Pons (tissue), 1 donor: Measurements from ENCODE around the gene ST8SIA3.
"Not testable (repeated sequence)": the region's sequence is repeated elsewhere in the genome, so short reads cannot be mapped to it uniquely, and the experiment has no call there.

Experiments used
- DNase-seq: peaks from one replicate; pipeline ENCODE4 v3.0.0-alpha.2; 2016; ENCODE audit warnings: low spot score

The ST8SIA3 gene

DNA sequence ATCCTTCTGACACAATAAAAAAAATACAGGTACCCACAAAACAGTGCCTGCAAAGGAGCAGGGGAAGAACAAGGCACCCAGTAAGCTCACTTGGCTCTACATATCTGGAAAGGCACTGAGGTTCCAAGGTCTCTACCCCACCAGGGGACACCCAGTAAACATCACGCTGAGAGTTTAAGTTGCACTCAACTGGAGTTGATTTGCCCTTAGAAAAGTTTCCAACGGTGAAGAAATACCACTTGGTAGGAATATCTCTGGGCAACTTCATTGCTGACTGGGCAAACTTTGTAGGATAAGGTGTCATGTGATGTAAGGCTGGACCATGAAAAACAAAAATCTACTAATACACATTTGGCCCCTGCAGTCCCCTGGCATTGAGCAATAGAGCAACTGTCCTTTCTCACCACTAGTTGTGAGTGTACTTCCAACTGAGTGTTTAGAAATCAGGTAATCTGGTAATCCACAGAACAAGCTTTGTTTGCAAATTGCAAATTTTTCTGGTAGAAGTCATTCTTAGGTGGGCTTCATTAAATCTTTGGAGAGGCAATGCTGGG is 14.2 kb downstream of the ST8SIA3 start:
- no peak for DNase-seq

DNA sequence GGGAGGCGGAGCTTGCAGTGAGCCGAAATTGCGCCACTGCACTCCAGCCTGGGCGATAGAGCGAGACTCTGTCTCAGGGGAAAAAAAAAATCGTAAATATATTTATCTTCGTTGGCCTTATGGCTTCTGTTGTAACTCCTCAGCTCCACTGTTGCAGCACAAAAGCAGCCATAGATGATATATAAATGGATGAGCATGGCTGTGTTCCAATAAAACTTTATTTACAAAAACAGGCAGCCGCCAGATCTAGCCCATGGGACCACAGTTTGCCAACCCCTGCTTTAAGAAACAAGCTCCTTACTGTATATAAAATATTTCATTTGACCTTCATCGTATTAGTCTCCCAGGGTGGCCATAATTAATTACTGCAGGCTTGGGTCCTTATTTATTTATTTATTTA is 20.1 kb downstream of the ST8SIA3 start:
- no peak for DNase-seq

DNA sequence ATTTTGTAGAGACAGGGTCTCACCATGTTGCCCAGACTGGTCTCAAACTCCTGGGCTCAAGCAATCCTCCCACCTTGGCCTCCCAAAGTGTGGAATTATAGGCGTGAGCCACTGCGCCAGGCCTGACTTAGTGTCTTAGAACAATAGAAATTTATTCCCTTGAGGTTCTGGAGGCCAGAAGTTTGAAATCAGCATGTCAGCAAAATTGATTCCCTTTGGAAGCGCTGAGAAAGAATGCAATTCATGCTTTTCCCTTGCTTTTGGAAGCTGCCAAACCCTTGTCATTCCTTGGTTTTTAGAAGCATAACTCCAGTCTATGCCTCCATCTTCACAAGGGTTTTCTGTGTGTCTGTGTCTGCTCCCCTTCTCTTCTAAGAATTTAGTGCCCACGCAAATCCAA is 20.7 kb downstream of the ST8SIA3 start:
- no peak for DNase-seq

DNA sequence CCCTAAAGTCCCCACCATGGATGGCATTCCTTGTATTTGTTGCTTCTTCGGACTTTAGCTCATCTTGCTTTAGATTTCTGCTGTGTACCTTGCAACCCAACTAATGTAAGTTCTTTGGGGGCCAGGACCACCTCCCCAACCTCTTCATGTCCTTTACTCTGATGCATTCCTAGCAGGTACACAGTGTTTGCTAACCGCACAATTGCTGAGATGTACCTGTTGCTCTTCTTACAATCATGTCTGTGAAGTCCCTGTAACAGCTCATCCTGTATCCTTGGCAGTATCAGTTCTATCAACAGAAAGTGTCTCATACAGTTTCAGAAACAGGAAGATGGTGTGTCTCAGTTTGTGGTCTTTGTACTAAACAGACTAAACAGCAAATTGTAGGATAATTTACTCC is 24.1 kb downstream of the ST8SIA3 start:
- DNase-seq, result no peak

DNA sequence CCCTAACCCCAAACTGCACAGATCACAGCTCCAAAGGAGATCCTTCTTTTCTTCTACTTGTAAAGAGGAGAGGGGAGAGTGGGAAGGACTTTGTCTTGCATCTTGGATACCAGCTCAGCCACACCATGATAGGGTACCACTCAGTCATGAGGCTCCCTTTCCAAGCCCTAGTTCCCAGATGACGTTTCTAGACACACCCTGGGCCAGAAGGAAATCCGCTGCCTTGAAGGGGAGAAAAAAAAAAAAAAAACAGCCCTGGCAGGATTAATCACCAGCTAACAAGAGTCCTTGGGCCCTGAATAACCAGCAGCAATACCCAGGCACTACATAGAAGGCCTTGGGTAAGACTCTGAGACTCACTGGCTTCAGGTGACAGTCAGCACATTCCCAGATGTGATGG is 36.9 kb downstream of the ST8SIA3 start:
- DNase-seq, result no peak

DNA sequence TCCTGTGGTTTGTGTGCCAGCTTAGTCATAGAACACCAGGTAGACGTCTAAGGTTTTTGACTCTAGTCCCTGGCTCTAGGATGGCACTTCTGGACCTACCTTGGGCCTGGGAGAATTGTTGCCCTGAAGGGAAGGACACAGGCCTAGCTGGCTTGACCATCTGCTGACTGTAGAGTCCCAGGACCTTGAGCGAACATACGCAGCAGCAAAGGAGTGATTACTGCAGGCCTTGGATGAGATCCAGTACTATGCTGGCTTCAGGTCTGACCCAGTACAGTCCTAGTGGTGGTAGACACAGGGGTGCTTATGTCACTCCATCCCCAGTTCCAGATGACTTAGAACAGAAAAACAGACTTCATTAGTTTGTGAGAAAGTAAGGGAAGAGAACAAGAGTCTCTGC is 37.7 kb downstream of the ST8SIA3 start:
- no peak for DNase-seq

DNA sequence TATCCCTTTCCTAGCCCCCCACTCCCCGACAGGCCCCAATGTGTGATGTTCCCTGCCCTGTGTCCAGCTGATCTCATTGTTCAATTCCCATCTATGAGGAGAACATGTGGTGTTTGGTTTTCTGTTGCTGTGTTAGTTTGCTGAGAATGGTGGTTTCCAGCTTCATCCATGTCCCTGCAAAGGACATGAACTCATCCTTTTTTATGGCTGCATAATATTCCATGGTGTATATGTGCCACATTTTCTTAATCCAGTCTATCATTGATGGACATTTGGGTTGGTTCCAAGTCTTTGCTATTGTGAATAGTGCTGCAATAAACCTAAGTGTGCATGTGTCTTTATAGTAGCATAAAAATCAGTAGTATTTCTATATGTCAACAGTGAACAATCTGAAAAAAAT is 42.4 kb downstream of the ST8SIA3 start:
- DNase-seq, result not testable (repeated sequence)

DNA sequence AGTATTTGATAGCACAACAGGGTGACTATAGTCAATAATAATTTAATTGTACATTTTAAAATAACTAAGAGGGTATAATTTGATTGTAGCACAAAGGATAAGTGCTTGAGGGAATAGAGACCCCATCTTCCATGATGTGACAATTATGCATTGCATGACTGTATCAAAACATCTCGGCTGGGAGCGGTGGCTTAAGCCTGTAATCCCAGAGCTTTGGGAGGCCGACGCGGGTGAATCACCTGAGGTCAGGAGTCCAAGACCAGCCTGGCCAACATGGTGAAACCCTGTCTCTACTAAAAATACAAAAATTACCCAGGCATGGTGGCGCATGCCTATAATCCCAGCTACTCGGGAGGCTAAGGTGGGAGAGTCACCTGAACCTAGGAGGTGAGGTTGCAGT is 44.5 kb downstream of the ST8SIA3 start:
- not testable (repeated sequence) for DNase-seq

DNA sequence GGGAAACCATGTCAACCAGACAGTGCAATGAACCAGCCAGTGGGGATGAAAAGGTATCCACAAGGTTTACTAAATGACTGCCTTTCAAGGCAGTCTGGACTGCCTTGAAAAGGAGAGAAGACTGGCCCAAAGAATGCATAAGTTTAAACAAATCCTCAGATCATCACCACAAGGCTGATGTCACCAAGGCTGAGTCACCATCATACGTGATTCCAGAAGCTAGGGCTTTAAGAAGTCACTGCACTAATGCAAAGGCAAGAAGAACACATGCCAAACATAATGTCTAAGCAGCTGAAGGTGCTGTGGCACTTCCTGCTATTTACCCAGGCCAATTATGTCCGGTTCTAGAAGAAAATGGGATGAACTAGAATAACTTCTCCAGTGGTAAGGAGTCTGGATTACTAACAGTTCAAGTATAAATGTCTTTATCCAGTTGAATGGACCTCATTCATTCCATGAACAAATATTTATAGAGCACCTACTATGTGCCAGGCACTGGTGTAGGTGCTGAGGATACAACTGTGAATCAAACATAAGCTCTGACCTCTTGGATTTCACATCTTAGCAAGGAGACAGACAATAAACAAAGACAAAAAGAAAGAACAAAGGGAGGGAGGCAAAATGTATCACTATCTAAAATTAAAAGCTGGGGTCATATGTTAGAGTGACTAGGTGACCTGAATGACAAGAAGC is 45.2 kb downstream of the ST8SIA3 start:
- no peak for DNase-seq

DNA sequence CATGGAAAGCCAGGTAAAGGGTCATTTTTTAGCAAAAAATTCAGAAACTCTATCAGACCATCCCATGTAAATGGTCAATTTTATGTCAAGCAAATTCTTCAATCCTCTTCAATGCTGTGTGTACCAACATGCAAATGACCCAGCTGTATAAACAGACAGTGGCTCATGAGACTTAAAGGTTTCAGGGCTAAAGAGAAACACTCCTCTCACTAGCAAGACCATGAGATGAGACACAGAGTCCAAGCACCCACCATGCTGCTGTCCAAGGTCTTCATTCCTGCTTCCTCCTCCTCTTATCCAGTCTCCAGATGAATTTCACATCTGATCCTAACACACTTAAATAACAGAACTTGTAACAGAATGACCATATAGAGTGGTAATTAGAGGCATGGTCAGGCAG is 52.0 kb downstream of the ST8SIA3 start:
- DNase-seq, result no peak

DNA sequence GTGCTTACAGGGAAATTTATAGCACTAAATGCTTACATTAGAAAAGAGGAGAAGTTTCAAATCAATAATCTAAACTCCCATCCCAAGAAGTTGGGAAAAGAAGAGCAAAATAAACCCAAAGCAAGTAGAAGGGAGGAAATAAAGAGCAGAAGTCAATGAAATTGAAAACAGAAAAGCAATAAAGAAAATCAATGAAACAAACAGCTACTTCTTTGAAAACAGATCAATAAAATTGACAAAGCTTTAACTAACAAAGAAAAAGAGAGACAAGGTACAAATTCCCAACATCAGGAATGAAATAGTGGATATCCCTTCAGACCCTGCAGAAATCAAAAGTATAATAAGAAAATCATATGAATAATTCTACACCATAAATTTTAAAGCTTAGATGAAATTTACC is 57.3 kb downstream of the ST8SIA3 start:
- no peak for DNase-seq

DNA sequence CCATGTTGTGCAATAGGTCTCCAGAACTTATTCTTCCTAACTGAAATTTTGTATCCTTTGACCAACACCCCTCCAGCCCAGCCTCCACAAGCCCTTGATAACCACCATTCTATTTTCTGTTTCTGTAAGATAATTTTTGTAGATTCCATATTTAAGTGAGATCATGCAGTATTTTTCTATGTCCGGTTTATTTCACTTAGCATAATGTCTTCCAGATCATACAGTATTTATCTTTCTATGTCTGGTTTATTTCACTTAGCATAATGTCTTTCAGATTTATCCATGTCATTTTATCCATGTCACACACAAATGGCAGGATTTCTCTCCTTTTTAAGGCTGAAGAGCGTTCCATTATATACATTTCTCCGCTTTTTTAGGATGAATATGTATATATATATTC is 58.4 kb downstream of the ST8SIA3 start:
- DNase-seq, result no peak

DNA sequence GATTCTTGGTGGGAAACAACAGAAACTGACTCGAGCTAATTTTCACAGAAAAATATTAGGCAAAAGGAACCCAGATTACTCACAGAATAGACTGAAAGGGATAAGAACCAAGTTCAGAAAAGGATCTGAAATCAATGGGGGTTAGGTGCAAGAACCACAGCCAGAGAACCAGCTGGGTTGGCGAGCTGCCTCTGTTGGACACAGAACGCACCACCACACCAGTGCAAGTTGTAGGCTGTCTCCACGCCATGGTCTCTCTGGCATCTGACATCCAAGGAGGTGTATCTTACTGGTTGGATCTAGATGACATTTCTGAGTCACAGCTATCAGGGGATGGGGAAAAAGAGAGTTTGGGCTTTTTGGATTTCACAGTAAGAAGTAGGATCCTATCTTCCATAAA is 64.2 kb downstream of the ST8SIA3 start:
- DNase-seq, result no peak
